SK-N-DZ (cell line): ENCODE measurements around the gene CCDC74A. TPM values are rescaled to one million over a fixed set of nuclear protein-coding genes. Genes with fewer than 3 reads are reported as not detected.
"Not testable (repeated sequence)": the region's sequence is repeated elsewhere in the genome, so short reads cannot be mapped to it uniquely, and the experiment has no call there.

ENCODE experiments used
- DNase-seq: peaks from one replicate; pipeline ENCODE4 v3.0.0-alpha.2; 2015; ENCODE audit warnings: low spot score
- polyA plus RNA-seq, 2 experiments: library from polyadenylated mRNA; depleted of rRNA; stranded (reverse); fragments of >200 nt; gene quantifications; 2 replicates each; pipeline ENCODE4 v1.2.3, GENCODE V29; 2014

Gene CCDC74A
- 39.8 and 58.3 TPM in 2 replicates for polyA plus RNA-seq (2014; cell fraction: cytosol; rRNA removed)
- polyA plus RNA-seq (2014; cell fraction: nucleus; rRNA removed): 365 and 467 TPM in 2 replicates

- peak; percentile 68 for DNase-seq
Measured at GRCh38 chr2:131527131-131528001, at the start of gene CCDC74A. TSS of gene CCDC74A (plus strand) at chr2:131527888. CDS start at chr2:131527971, 83 bp downstream.

- not testable (repeated sequence) for DNase-seq
Measured at GRCh38 chr2:131478074-131478849, 49.4 kb upstream of the CCDC74A start.

GRCh38 chr2:131478850-131479461, 48.7 kb upstream of the CCDC74A start:
- not testable (repeated sequence) for DNase-seq

- DNase-seq: not testable (repeated sequence)
Measured at GRCh38 chr2:131480351-131480750, 47.3 kb upstream of the CCDC74A start.

- not testable (repeated sequence) for DNase-seq
Measured at GRCh38 chr2:131482506-131483155, 45.1 kb upstream of the CCDC74A start.

- not testable (repeated sequence) for DNase-seq
Measured at GRCh38 chr2:131483981-131484820, 43.5 kb upstream of the CCDC74A start.

- not testable (repeated sequence) for DNase-seq
Measured at GRCh38 chr2:131484906-131485460, 42.7 kb upstream of the CCDC74A start.

- not testable (repeated sequence) for DNase-seq
Measured at GRCh38 chr2:131486201-131486902, 41.3 kb upstream of the CCDC74A start.

- DNase-seq: no peak
Measured at GRCh38 chr2:131488306-131489205, 39.1 kb upstream of the CCDC74A start.

- peak; percentile 36 for DNase-seq
Measured at GRCh38 chr2:131490616-131491468, 36.8 kb upstream of the CCDC74A start.

- DNase-seq: peak; percentile 32
Measured at GRCh38 chr2:131491469-131491836, 36.2 kb upstream of the CCDC74A start.

- DNase-seq: not testable (repeated sequence)
Measured at GRCh38 chr2:131492015-131492417, 35.7 kb upstream of the CCDC74A start, which contains the start of gene MZT2A. TSS of gene MZT2A (minus strand) at chr2:131492397. CDS start at chr2:131492376, 21 bp downstream.

GRCh38 chr2:131492418-131493198, 35.1 kb upstream of the CCDC74A start:
- DNase-seq: peak; percentile 95

GRCh38 chr2:131493199-131493968, 34.3 kb upstream of the CCDC74A start:
- no peak for DNase-seq

- DNase-seq: not testable (repeated sequence)
Measured at GRCh38 chr2:131495506-131495905, 32.2 kb upstream of the CCDC74A start.
